Measurements from ENCODE around the gene TNFRSF8. TPM values are rescaled to one million over a fixed set of nuclear protein-coding genes. Genes with fewer than 3 reads are reported as not detected.

TNFRSF8 gene
- polyA plus RNA-seq, 1 of the 3 experiments (the other 2 are of a cell fraction), result 0.07 TPM

DNA sequence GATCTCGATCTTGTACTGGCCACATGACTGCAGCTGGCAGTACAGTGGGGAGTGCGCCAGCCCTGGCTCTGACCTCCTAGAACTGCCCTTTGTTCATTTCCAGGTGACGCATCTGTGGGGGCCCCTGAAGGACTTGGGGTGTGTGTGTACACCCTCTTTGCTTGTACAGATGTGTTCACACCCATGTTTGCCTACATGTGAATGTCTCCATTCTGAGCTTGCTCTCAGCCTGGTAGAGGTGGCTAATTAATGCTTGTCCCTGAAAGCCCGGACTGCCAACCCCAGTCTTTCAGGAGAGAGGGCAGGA lies 123.5 kb downstream of the TNFRSF8 start (continued):
- TF ChIP-seq, protein P1, sequence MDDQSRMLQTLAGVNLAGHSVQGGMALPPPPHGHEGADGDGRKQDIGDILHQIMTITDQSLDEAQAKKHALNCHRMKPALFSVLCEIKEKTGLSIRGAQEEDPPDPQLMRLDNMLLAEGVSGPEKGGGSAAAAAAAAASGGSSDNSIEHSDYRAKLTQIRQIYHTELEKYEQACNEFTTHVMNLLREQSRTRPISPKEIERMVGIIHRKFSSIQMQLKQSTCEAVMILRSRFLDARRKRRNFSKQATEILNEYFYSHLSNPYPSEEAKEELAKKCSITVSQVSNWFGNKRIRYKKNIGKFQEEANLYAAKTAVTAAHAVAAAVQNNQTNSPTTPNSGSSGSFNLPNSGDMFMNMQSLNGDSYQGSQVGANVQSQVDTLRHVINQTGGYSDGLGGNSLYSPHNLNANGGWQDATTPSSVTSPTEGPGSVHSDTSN (IDR thresholded peaks at IDR 0.05), result no peak
- TF ChIP-seq FOXM1 (IDR thresholded peaks at IDR 0.05; ENCODE audit: low read depth) (no peak), MEF2A (IDR thresholded peaks at IDR 0.05; ENCODE audit: borderline replicate concordance, low read depth) (no peak), RFX5 (IDR thresholded peaks at IDR 0.05; ENCODE audit: low read length) (no peak), MXI1 (IDR thresholded peaks at IDR 0.05; ENCODE audit: low read depth, low read length) (no peak), GATA2 (CRISPR knock-in tag; IDR thresholded peaks at IDR 0.05) (no peak), RXRA (IDR thresholded peaks at IDR 0.05; ENCODE audit: borderline replicate concordance, low read depth) (no peak), EP300 (IDR thresholded peaks at IDR 0.05; ENCODE audit: borderline replicate concordance in 1 of 2, low read depth in 1 of 2, low read length in 1 of 2) (no peak), GABPA (IDR thresholded peaks at IDR 0.05; ENCODE audit: low read depth) (no peak), TCF12 (IDR thresholded peaks at IDR 0.05) (no peak), FOSL2 (IDR thresholded peaks at IDR 0.05; ENCODE audit: borderline replicate concordance, low read depth) (no peak), ELF1 (IDR thresholded peaks at IDR 0.05) (no peak), RAD21 (IDR thresholded peaks at IDR 0.05; ENCODE audit: low read length) (no peak)

DNA sequence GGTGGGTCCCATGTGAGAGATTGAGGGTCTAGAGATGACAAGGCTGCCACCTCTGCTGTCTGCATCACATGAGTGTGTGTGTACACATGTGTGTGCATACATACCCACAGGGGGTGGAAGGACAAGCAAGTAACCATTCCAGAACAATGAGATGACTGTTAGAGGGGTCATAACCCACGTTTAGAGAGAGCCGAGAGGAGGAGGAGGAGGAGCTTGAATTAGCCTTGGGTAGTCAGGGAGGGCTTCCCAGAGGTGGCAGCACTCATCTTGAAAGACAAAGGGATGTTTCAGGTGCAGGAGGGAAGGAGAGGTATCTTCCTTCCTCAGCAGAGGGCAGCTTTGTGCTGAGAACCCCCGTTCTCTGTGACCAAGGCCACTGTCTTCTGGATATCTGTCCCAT lies 125.0 kb downstream of the TNFRSF8 start:
- DNase-seq, result no peak
- no peak for TF ChIP-seq RCOR1 (IDR thresholded peaks at IDR 0.05; ENCODE audit: low read length)
- TF ChIP-seq SIN3A (IDR thresholded peaks at IDR 0.05; ENCODE audit: borderline replicate concordance, low read depth, low read length), result no peak
- TF ChIP-seq TCF12 (IDR thresholded peaks at IDR 0.05), result no peak
- TF ChIP-seq YY1 (IDR thresholded peaks at IDR 0.05; ENCODE audit: low read depth), result no peak
- H3K9me2 ChIP-seq, result no peaks in the 10 kb centered on the region
- WGBS (ENCODE audit: low lambda C conversion rate), result 45% methylated on average over 3 of the region's 3 CpGs
- ChIA-PET CTCF (interaction anchor here (1.1 to 3.9 kb wide), 3 partner anchors 10 to 63 kb away, joined by 3 to 37 read pairs (median 4); no protein-coding TSS in a partner anchor), POLR2A (no interaction called here)
- no peak overlapping the region for H3K9ac ChIP-seq
- no peak overlapping the region for H3K4me3 ChIP-seq (ENCODE audit: low read depth in 2 of 2, low read length in 1 of 2)
- no peaks in the 10 kb centered on the region for H3K79me2 ChIP-seq (ENCODE audit: insufficient read depth)
- peaks cover 10 to 32% of the 10 kb centered on the region in 2 experiments; a peak in 3 of 4 replicates for H3K4me1 ChIP-seq (ENCODE audit: control insufficient read depth in 1 of 2, insufficient read depth in 2 of 2, low read depth in 1 of 2, low read length in 1 of 2)
- no peaks in the 10 kb centered on the region for H3K9me3 ChIP-seq
- H3F3A ChIP-seq (replicated peaks; ENCODE audit: insufficient read depth), result peaks cover 3% of the 10 kb centered on the region
- no peaks in the 10 kb centered on the region for H3K36me3 ChIP-seq (replicated peaks in 1 of 2; ENCODE audit: control insufficient read depth in 1 of 2, insufficient read depth in 2 of 2, low read length in 1 of 2)
- H3K27ac ChIP-seq (ENCODE audit: low read depth in 2 of 2, low read length in 1 of 2), result no peak overlapping the region
- H2AFZ ChIP-seq (ENCODE audit: low read depth), result no peak overlapping the region
- no peak overlapping the region for H3K4me2 ChIP-seq
- H3K27me3 ChIP-seq (ENCODE audit: insufficient read depth), result no peaks in the 10 kb centered on the region
- H4K20me1 ChIP-seq (ENCODE audit: insufficient read depth), result no peaks in the 10 kb centered on the region

DNA sequence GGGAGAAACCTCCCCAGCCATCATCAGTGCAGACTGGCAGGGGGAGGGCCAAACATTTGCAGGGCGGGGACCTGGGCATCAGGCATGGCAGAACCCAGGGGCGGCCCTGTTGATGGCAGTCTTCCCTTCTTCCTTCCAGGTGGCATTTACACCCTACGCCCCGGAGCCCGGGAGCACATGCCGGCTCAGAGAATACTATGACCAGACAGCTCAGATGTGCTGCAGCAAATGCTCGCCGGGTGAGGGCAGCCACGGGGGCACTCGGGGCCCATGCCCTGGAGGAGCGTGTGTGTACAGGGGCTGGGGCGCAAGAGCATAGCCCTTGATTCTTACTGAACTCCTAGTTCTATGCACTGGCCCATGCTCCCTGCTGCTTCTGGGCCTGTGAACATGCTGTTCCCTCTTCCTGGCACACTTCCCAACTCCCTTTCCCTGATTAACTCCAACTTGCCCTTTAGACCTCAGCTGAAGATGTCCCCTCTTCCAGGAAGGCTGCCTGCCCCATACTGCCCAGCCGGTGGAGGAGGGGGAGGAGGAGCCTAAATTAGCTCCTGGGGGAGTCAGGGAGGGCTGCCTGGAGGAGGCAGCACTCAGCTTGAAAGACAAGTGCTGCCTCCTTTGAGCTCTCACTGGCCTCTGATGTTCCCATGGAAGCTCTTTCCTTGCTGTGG lies 125.7 kb downstream of the TNFRSF8 start:
- H3K4me1 ChIP-seq (ENCODE audit: control insufficient read depth in 1 of 2, insufficient read depth in 2 of 2, low read depth in 1 of 2, low read length in 1 of 2), result peaks cover 9 to 32% of the 10 kb centered on the region in 2 experiments; a peak in 3 of 4 replicates
- ChIA-PET POLR2A (no interaction called here), CTCF (interaction anchor here (1.1 to 3.9 kb wide), 3 partner anchors 12 to 64 kb away, joined by 3 to 37 read pairs (median 3); no protein-coding TSS in a partner anchor)
- H3K9ac ChIP-seq, result no peak overlapping the region
- H2AFZ ChIP-seq (ENCODE audit: low read depth), result no peak overlapping the region
- no peaks in the 10 kb centered on the region for H3K79me2 ChIP-seq (ENCODE audit: insufficient read depth)
- 85% methylated on average over 12 of the region's 13 CpGs for WGBS (ENCODE audit: low lambda C conversion rate)
- no peak overlapping the region for H3K27ac ChIP-seq (ENCODE audit: low read depth in 2 of 2, low read length in 1 of 2)
- no peaks in the 10 kb centered on the region for H3K27me3 ChIP-seq (ENCODE audit: insufficient read depth)
- no peaks in the 10 kb centered on the region for H3F3A ChIP-seq (replicated peaks; ENCODE audit: insufficient read depth)
- no peak overlapping the region for H3K4me2 ChIP-seq
- H3K36me3 ChIP-seq (replicated peaks in 1 of 2; ENCODE audit: control insufficient read depth in 1 of 2, insufficient read depth in 2 of 2, low read length in 1 of 2), result no peaks in the 10 kb centered on the region
- TF ChIP-seq, protein P2, sequence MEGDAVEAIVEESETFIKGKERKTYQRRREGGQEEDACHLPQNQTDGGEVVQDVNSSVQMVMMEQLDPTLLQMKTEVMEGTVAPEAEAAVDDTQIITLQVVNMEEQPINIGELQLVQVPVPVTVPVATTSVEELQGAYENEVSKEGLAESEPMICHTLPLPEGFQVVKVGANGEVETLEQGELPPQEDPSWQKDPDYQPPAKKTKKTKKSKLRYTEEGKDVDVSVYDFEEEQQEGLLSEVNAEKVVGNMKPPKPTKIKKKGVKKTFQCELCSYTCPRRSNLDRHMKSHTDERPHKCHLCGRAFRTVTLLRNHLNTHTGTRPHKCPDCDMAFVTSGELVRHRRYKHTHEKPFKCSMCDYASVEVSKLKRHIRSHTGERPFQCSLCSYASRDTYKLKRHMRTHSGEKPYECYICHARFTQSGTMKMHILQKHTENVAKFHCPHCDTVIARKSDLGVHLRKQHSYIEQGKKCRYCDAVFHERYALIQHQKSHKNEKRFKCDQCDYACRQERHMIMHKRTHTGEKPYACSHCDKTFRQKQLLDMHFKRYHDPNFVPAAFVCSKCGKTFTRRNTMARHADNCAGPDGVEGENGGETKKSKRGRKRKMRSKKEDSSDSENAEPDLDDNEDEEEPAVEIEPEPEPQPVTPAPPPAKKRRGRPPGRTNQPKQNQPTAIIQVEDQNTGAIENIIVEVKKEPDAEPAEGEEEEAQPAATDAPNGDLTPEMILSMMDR (IDR thresholded peaks at IDR 0.05), result no peak
- TF ChIP-seq NFIC (IDR thresholded peaks at IDR 0.05; ENCODE audit: borderline replicate concordance) (no peak), ELF1 (IDR thresholded peaks at IDR 0.05) (no peak), YY1 (IDR thresholded peaks at IDR 0.05; ENCODE audit: low read depth) (no peak), MEF2A (IDR thresholded peaks at IDR 0.05; ENCODE audit: borderline replicate concordance, low read depth) (no peak), CHD2 (IDR thresholded peaks at IDR 0.05; ENCODE audit: low read length, partially characterized antibody) (no peak), SIN3A (IDR thresholded peaks at IDR 0.05; ENCODE audit: borderline replicate concordance, low read depth, low read length) (no peak), RXRA (IDR thresholded peaks at IDR 0.05; ENCODE audit: borderline replicate concordance, low read depth) (no peak), TEAD4 (IDR thresholded peaks at IDR 0.05; ENCODE audit: borderline replicate concordance, insufficient read depth) (no peak), TAF1 (IDR thresholded peaks at IDR 0.05; ENCODE audit: borderline replicate concordance, low read depth, low read length) (no peak)
- TF ChIP-seq, protein P3, sequence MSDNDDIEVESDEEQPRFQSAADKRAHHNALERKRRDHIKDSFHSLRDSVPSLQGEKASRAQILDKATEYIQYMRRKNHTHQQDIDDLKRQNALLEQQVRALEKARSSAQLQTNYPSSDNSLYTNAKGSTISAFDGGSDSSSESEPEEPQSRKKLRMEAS (IDR thresholded peaks at IDR 0.05; ENCODE audit: low read depth), result no peak
- H3K4me3 ChIP-seq (ENCODE audit: low read depth in 2 of 2, low read length in 1 of 2), result no peak overlapping the region
- DNase-seq, result no peak
- no peaks in the 10 kb centered on the region for H4K20me1 ChIP-seq (ENCODE audit: insufficient read depth)
- no peaks in the 10 kb centered on the region for H3K9me2 ChIP-seq
- H3K9me3 ChIP-seq, result no peaks in the 10 kb centered on the region
